ENCODE results near the gene RNASEH1. TPM values are rescaled to one million over a fixed set of nuclear protein-coding genes. Genes with fewer than 3 reads are reported as not detected.

RNASEH1 gene
- total and polyA plus RNA-seq, 2 of the 13 experiments (the other 11 are each of a cell fraction or from before 2014, with no cell fraction given): 14.5 to 57.4 TPM

DNA sequence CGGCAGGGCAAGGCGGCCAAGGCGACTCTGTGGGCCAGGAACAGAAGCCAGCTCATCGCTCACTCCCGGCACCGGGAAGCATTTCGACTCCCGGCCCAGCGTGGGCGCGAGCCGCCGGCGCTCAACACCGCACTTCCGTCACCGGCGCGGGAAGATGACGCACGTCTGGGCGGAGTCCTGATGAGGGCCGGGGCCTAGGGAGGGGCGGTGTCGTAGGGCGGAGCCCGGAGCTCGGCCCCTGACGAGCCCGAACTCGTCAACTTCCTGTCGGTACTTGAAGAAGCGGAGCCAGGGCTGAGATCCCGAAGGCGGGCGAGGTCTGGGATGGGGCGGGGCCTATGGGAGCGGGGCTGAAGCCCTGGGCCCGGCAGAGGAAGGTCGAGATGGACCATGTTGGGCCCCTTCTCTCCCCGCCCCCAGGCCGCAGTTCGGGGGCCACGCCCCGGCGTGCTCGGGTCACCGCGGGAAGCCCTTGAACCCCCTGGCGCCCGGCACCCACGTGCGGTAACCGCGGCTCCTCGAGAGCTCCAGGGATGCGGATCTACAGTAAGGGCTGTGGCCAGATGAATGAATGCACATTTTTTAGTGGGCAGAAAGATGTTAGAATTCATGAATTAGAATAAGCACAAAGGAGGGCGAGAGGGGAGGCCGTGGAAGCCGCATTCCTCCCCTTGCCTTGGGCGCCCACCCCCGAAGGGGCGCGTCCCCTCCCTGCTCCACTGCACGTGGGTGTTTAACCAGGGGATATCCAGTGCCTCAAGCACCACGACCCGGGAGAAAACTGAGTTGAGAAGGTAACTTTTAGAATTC lies at the start of gene RNASEH1 (continued):
- TF ChIP-seq FOXA3 (CRISPR knock-in tag; IDR thresholded peaks at IDR 0.05): peak; percentile 68
- peak; percentile 7; the same call in 1 of the 2 replicates for TF ChIP-seq CENPT (CRISPR knock-in tag; IDR thresholded peaks at IDR 0.05; ENCODE audit: low read depth)
- peak; percentile 92 for TF ChIP-seq ELF4 (CRISPR knock-in tag; IDR thresholded peaks at IDR 0.05; ENCODE audit: borderline replicate concordance)
- peak; percentile 89 for TF ChIP-seq ZNF562 (CRISPR knock-in tag; IDR thresholded peaks at IDR 0.05; ENCODE audit: borderline replicate concordance)
- TF ChIP-seq, protein P1, sequence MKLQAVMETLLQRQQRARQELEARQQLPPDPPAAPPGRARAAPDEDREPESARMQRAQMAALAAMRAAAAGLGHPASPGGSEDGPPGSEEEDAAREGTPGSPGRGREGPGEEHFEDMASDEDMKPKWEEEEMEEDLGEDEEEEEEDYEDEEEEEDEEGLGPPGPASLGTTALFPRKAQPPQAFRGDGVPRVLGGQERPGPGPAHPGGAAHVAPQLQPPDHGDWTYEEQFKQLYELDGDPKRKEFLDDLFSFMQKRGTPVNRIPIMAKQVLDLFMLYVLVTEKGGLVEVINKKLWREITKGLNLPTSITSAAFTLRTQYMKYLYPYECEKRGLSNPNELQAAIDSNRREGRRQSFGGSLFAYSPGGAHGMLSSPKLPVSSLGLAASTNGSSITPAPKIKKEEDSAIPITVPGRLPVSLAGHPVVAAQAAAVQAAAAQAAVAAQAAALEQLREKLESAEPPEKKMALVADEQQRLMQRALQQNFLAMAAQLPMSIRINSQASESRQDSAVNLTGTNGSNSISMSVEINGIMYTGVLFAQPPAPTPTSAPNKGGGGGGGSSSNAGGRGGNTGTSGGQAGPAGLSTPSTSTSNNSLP (IDR thresholded peaks at IDR 0.05; ENCODE audit: low read depth, low read length): no peak
- peak; percentile 73; the same call in 1 of the 2 replicates for TF ChIP-seq WIZ (CRISPR knock-in tag; IDR thresholded peaks at IDR 0.05)
- TF ChIP-seq ZBTB3 (CRISPR knock-in tag; IDR thresholded peaks at IDR 0.05; ENCODE audit: borderline replicate concordance, low read depth): peak; percentile 93; the same call in 1 of the 2 replicates
- TF ChIP-seq ZBTB20 (CRISPR knock-in tag; IDR thresholded peaks at IDR 0.05; ENCODE audit: borderline replicate concordance, low read depth): peak; percentile 97
- TF ChIP-seq CCDC6 (CRISPR knock-in tag; IDR thresholded peaks at IDR 0.05): peak; percentile 82
- TF ChIP-seq TOE1 (CRISPR knock-in tag; IDR thresholded peaks at IDR 0.05): 0 out of 2 replicates have a peak, but pooled peaks have one; percentile 92
- TF ChIP-seq, protein P2, sequence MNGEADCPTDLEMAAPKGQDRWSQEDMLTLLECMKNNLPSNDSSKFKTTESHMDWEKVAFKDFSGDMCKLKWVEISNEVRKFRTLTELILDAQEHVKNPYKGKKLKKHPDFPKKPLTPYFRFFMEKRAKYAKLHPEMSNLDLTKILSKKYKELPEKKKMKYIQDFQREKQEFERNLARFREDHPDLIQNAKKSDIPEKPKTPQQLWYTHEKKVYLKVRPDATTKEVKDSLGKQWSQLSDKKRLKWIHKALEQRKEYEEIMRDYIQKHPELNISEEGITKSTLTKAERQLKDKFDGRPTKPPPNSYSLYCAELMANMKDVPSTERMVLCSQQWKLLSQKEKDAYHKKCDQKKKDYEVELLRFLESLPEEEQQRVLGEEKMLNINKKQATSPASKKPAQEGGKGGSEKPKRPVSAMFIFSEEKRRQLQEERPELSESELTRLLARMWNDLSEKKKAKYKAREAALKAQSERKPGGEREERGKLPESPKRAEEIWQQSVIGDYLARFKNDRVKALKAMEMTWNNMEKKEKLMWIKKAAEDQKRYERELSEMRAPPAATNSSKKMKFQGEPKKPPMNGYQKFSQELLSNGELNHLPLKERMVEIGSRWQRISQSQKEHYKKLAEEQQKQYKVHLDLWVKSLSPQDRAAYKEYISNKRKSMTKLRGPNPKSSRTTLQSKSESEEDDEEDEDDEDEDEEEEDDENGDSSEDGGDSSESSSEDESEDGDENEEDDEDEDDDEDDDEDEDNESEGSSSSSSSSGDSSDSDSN (CRISPR knock-in tag; IDR thresholded peaks at IDR 0.05): peak; percentile 98
- TF ChIP-seq, protein P3, sequence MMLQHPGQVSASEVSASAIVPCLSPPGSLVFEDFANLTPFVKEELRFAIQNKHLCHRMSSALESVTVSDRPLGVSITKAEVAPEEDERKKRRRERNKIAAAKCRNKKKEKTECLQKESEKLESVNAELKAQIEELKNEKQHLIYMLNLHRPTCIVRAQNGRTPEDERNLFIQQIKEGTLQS (CRISPR knock-in tag; IDR thresholded peaks at IDR 0.05): peak; percentile 62
- no peak for TF ChIP-seq CCAR2 (optimal IDR thresholded peaks at IDR 0.05; ENCODE audit: low read depth, low read length)
- peak; percentile 98 for TF ChIP-seq ZNF414 (CRISPR knock-in tag; IDR thresholded peaks at IDR 0.05)
- TF ChIP-seq ZNF296 (CRISPR knock-in tag; conservative IDR thresholded peaks at IDR 0.05): peak; percentile 72; the same call in 1 of the 2 replicates
- TF ChIP-seq ZNF878 (CRISPR knock-in tag; IDR thresholded peaks at IDR 0.05): peak; percentile 96; the same call in 1 of the 2 replicates
- peak; percentile 96; the same call in 1 of the 2 replicates for TF ChIP-seq ZNF780A (CRISPR knock-in tag; IDR thresholded peaks at IDR 0.05)
- TF ChIP-seq MYC (CRISPR knock-in tag; IDR thresholded peaks at IDR 0.05; ENCODE audit: borderline replicate concordance): peak; percentile 99
- TF ChIP-seq BCL6 (CRISPR knock-in tag; IDR thresholded peaks at IDR 0.05): peak; percentile 87
- peak; percentile 60; the same call in 1 of the 2 replicates for TF ChIP-seq NFE2L1 (CRISPR knock-in tag; IDR thresholded peaks at IDR 0.05; ENCODE audit: borderline replicate concordance)
- TF ChIP-seq ARHGAP35 (CRISPR knock-in tag; IDR thresholded peaks at IDR 0.05; ENCODE audit: borderline replicate concordance): peak; percentile 96
- peak; percentile 93 for TF ChIP-seq ZNF264 (CRISPR knock-in tag; IDR thresholded peaks at IDR 0.05)
- TF ChIP-seq FOXO1 (CRISPR knock-in tag; IDR thresholded peaks at IDR 0.05): peak; percentile 69
- TF ChIP-seq ATF7 (IDR thresholded peaks at IDR 0.05): no peak
- TF ChIP-seq ATF7 (CRISPR knock-in tag; IDR thresholded peaks at IDR 0.05): peak; percentile 82

All from HepG2 (cell line).